HL-60/S4 (cell line): ENCODE measurements around the gene MRPL42.
"Not testable (repeated sequence)": the region's sequence is repeated elsewhere in the genome, so short reads cannot be mapped to it uniquely, and the experiment has no call there.

ENCODE experiments used
- in situ Hi-C: fragments of 300-500 bp; cut with MboI; formaldehyde crosslinking; loops from 2 replicates; pipeline ENCODE4 v1.14.3; 2022; ENCODE audit warnings: low sequenced_read_pairs

MRPL42 gene

DNA sequence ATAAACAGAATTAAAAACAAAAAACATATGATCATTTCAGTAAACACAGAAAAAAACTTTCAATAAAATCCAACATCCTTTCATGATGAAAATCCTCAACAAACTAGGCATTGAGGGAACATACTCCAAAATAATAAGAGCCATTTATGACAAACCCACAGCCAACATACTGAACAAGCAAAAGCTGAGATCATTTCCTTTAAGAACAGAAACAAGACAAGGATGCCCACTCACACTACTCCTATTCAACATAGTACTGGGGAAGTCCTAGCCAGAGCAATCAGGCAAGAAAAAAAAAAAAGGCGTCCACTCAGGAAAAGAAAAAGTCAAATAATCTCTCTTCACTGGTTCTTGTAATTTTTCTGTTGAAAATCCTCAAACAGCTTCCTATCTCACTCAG is 30.1 kb downstream of the MRPL42 start:
- in situ Hi-C loops, result no loop called here

DNA sequence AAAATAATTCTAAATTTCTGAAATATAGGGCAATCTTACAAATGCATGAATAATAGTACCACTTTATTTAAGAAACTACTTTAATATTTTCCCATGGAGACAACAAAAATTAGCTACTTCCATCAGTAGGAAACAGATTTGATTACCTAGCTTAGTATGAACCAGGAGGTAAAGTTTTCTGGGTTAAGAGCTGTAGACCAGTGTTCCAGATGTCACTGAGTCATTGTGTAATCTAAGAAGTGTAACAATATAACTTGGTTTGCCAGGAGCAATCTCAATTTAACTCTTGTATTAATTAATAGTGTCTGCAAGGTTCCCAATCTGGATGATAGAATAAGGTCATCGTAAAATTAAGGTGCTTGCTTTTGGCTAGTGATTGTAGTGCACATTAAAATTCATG is 31.5 kb downstream of the MRPL42 start:
- in situ Hi-C loops, result not testable (repeated sequence)

DNA sequence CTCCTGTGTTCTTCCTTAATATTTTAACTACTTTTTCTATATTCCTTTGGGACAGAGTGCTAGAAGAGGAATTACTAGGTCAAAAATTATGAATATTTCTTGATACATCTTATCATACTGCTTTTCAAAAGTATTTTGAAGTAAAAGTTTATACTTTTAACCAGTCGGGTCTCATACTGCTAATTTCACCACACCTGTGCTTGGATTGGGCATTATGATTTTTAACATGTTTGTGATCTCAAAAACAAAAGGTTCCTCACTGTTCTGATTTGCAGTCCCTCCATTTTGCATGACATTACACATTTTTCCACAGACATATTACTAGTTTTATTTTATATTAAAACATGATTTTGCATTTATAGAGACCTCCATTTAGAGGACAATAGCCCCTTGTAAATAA is 32.9 kb downstream of the MRPL42 start:
- in situ Hi-C loops, result no loop called here

DNA sequence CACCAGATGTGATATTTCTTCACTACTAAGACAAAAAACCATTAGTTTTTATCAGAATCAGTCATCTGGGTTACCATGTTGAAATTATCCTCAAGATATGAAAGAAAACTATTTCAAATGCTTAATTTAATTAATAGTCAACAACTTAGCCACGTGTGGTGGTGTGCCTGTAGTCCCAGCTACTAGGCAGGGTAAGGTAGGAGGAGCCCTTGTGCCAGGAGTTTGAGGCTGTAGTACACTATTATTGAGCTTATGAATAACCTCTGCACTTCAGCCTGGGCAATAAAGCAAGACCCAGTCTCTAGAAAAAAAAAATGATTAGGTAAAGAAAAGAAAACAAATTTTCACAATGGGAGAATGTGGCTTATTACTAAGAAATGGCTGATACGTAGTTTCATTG is 33.4 kb downstream of the MRPL42 start:
- in situ Hi-C loops, result no loop called here

- in situ Hi-C loops, result no loop called here
These were observed 35.7 kb downstream of the MRPL42 start for GRCh38 chr12:93502802-93503623.

GRCh38 chr12:93507165-93507564 is 39.9 kb downstream of the MRPL42 start:
- in situ Hi-C loops, result no loop called here

DNA sequence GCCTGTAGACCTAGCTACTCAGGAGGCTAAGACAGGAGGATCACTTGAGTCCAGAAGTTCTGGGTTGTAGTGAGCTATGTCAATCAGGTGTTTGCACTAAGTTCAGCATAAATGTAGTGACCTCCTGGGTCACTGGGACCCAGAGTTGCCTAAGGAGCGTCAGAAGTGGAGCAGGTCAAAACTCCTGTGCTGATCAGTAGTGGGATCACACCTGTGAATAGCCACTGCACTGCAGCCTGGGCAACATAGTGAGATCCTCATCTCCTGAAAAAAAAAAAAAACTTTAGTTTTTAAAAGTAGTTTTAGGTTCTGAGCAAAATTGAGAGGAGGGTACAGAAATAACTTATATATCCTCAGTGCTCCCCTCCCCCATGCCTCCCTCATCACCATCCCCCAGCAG is 42.2 kb downstream of the MRPL42 start:
- in situ Hi-C loops, result no loop called here

- in situ Hi-C loops, result no loop called here
These were observed 47.5 kb downstream of the MRPL42 start for GRCh38 chr12:93514853-93515252.

GRCh38 chr12:93518725-93519124 is 51.4 kb downstream of the MRPL42 start:
- in situ Hi-C loops, result no loop called here

GRCh38 chr12:93519859-93520258 is 52.5 kb downstream of the MRPL42 start:
- in situ Hi-C loops, result no loop called here

DNA sequence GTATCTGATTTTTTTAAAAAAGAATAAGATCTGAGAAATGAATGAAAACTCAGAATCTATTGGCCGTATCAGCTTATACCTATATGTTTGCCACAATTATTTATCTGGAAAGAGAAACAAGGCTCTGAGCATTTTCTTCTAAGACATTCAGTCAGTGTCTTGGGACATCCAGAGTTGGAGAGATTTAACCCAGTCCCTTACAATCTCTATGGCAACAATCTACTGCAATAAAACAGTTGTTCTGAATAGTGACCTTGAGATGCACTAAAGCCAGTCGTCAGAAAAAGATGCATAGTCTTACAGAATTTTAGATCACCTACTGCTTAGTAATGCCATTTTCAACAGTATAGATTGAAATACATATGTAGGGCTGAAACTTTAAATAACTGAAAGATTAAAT is 53.1 kb downstream of the MRPL42 start:
- in situ Hi-C loops, result no loop called here

DNA sequence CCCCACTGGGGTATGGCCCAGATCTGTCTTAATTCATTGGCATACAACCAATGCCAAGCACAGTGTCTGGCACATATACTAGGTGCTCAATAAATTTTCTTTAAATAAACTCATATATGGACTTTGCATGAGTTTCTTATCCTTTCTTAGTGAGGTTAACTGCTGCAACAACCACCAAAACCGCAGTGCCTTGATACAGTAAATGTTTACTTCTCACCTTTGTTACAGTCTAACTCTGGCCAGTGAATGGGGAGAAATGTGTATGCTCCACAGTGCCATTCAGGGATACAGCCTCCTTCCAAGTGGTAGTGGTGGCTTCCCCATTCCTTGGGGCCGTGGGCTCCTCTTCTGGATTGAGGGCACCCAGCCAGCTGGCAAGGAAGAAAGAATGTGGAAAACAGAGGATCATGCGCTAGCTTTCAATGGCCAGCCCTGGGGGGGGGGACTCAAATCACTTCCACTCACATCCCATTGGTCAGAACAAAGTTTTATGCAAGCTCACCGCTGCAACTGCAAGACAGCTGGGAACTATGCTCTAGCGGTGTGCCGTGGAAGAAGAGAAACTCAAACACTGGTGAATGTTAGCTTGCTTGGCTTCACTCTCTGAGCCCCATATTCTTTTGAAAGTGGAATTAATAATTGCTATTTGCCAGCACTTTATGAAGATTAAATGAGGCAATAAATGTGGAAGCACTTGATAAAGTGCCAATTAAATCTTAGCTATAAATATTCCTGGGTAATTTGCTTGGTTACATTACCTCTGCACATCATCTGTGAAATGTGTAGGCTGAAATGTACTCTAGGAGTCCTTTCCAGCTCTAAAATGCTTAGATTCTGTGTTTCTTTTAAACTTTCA is 54.1 kb downstream of the MRPL42 start:
- in situ Hi-C loops, result no loop called here

- in situ Hi-C loops, result no loop called here
These were observed 57.2 kb downstream of the MRPL42 start for GRCh38 chr12:93524386-93525133.

GRCh38 chr12:93526786-93527428 is 59.6 kb downstream of the MRPL42 start:
- in situ Hi-C loops, result no loop called here

DNA sequence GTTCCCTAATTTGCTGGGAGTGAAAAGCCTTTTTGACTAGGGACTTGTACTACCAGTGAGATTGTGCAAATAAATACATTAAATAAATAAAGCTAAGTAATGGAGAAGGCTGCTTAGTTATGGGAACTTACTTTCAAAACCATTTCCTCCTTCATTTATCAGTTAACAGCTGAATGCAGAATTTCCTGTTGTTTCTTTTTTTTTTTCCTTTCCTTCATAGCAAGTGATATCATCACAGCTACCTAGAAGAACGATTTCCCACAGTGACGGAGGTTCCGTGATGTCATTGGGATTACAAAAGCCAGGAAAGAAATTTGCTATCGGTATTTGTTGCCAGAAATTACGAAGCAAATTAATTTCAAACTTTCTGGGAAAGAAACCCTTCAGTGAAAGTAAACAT is 63.0 kb downstream of the MRPL42 start:
- in situ Hi-C loops, result no loop called here

- in situ Hi-C loops, result no loop called here
These were observed 66.0 kb downstream of the MRPL42 start for GRCh38 chr12:93533310-93533709.

- in situ Hi-C loops, result no loop called here
These were observed 68.9 kb downstream of the MRPL42 start for GRCh38 chr12:93536111-93536765.

- in situ Hi-C loops, result no loop called here
These were observed 69.6 kb downstream of the MRPL42 start for GRCh38 chr12:93536766-93537488.

GRCh38 chr12:93537769-93538168 is 70.5 kb downstream of the MRPL42 start:
- in situ Hi-C loops, result no loop called here

GRCh38 chr12:93539821-93540220 is 72.5 kb downstream of the MRPL42 start:
- in situ Hi-C loops, result no loop called here
